ENCODE data around the gene SPP1.

- TF ChIP-seq, protein P1, sequence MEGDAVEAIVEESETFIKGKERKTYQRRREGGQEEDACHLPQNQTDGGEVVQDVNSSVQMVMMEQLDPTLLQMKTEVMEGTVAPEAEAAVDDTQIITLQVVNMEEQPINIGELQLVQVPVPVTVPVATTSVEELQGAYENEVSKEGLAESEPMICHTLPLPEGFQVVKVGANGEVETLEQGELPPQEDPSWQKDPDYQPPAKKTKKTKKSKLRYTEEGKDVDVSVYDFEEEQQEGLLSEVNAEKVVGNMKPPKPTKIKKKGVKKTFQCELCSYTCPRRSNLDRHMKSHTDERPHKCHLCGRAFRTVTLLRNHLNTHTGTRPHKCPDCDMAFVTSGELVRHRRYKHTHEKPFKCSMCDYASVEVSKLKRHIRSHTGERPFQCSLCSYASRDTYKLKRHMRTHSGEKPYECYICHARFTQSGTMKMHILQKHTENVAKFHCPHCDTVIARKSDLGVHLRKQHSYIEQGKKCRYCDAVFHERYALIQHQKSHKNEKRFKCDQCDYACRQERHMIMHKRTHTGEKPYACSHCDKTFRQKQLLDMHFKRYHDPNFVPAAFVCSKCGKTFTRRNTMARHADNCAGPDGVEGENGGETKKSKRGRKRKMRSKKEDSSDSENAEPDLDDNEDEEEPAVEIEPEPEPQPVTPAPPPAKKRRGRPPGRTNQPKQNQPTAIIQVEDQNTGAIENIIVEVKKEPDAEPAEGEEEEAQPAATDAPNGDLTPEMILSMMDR (IDR thresholded peaks at IDR 0.05 in 4 of 5, conservative IDR thresholded peaks at IDR 0.05 in 1 of 5) = no peak
- no peak for TF ChIP-seq POLR2A (IDR thresholded peaks at IDR 0.05)
These were observed 26.4 kb downstream of the SPP1 start for GRCh38 chr4:88001871-88002270.

All from gastrocnemius medialis (tissue), 4 donors.